HepG2 (cell line): ENCODE measurements around the gene SEMA7A. TPM values are rescaled to one million over a fixed set of nuclear protein-coding genes. Genes with fewer than 3 reads are reported as not detected.

Experiments
- EHMT2 ChIP-seq: fragments of 200-600 bp; sonication (generic); IDR thresholded peaks from 2 replicates; pipeline ENCODE4 v1.7.0; 2017; ENCODE audit warnings: antibody characterized with exemption, low read depth, low read length, borderline replicate concordance
- HNF4A ChIP-seq: sonication (generic); formaldehyde crosslinking; IDR thresholded peaks from 2 replicates; pipeline ENCODE4 v1.4.0; 2020; ENCODE audit warnings: missing genetic modification reagents
- JUNB ChIP-seq: sonication (generic); formaldehyde crosslinking; IDR thresholded peaks from 2 replicates; pipeline ENCODE4 v1.8.0; 2022; ENCODE audit warnings: missing genetic modification reagents, mild to moderate bottlenecking, borderline replicate concordance
- MAFF ChIP-seq: IDR thresholded peaks from 2 replicates; pipeline ENCODE4 v1.6.1; 2011; ENCODE audit warnings: low read depth, low read length, improper control_type of control experiment
- NFE2L2 ChIP-seq: fragments of 150-350 bp; IDR thresholded peaks from 2 replicates; pipeline ENCODE4 v1.6.1; 2014; ENCODE audit warnings: low read length
- NONO ChIP-seq, 2 experiments: fragments of 450-650 bp in 1 of 2; sonication (generic) in 1 of 2; formaldehyde crosslinking in 1 of 2; IDR thresholded peaks in 1 of 2; conservative IDR thresholded peaks in 1 of 2; 2 replicates each; pipeline versions ENCODE4 v1.6.1 to v1.8.0; 2017 to 2022; ENCODE audit warnings: mild to moderate bottlenecking in 1 of 2, missing genetic modification reagents in 1 of 2, moderate library complexity in 1 of 2
- PATZ1 ChIP-seq: sonication (generic); formaldehyde crosslinking; IDR thresholded peaks from 2 replicates; pipeline ENCODE4 v1.4.0; 2020; ENCODE audit warnings: missing genetic modification reagents
- SETDB1 ChIP-seq: sonication (generic); formaldehyde crosslinking; IDR thresholded peaks from 2 replicates; pipeline ENCODE4 v1.5.1; 2020; ENCODE audit warnings: missing genetic modification reagents, mild to moderate bottlenecking, borderline replicate concordance
- SIN3B ChIP-seq: fragments of 150-350 bp; IDR thresholded peaks from 2 replicates; pipeline ENCODE4 v1.6.1; 2014; ENCODE audit warnings: low read length
- TFDP1 ChIP-seq: IDR thresholded peaks from 2 replicates; pipeline ENCODE4 v1.6.1; 2016; ENCODE audit warnings: missing compliant biosample characterization, missing genetic modification reagents, borderline replicate concordance
- TFDP2 ChIP-seq: sonication (generic); formaldehyde crosslinking; IDR thresholded peaks from 2 replicates; pipeline ENCODE4 v1.4.0; 2020; ENCODE audit warnings: missing genetic modification reagents
- ZFP36 ChIP-seq: fragments of 150-350 bp; IDR thresholded peaks from 2 replicates; pipeline ENCODE4 v1.6.1; 2018; ENCODE audit warnings: borderline replicate concordance, low read length, low read depth; ENCODE audit not compliant: partially characterized antibody
- ZNF136 ChIP-seq: sonication (generic); formaldehyde crosslinking; IDR thresholded peaks from 2 replicates; pipeline ENCODE4 v1.8.1; 2022; ENCODE audit warnings: low read depth, mild to moderate bottlenecking, moderate library complexity, missing genetic modification reagents
- ZNF224 ChIP-seq: sonication (generic); formaldehyde crosslinking; IDR thresholded peaks from 2 replicates; pipeline ENCODE4 v1.5.0; 2020; ENCODE audit warnings: mild to moderate bottlenecking, missing genetic modification reagents
- ZNF317 ChIP-seq: sonication (generic); formaldehyde crosslinking; IDR thresholded peaks from 2 replicates; pipeline ENCODE4 v1.5.0; 2020; ENCODE audit warnings: mild to moderate bottlenecking, missing genetic modification reagents
- ZNF569 ChIP-seq: sonication (generic); formaldehyde crosslinking; IDR thresholded peaks from 2 replicates; pipeline ENCODE4 v1.5.0; 2020; ENCODE audit warnings: mild to moderate bottlenecking, missing genetic modification reagents, moderate library complexity, borderline replicate concordance
- ZNF646 ChIP-seq: sonication (generic); formaldehyde crosslinking; IDR thresholded peaks from 2 replicates; pipeline ENCODE4 v1.9.0; 2021; ENCODE audit warnings: mild to moderate bottlenecking, missing genetic modification reagents
- polyA plus RNA-seq, 8 experiments: library from polyadenylated mRNA; depleted of rRNA in 3 of 8; stranded (reverse) in 7 of 8; unstranded in 1 of 8; fragments of >200 nt; fragmentation: Illumina TruSeq in 4 of 8; extraction: Trizol in 4 of 8; gene quantifications; 2 replicates each; pipeline versions ENCODE4 v1.2.1 to v1.2.3, GENCODE V29; 2011 to 2016; ENCODE audit warnings: low read depth in 4 of 8, missing spikeins in 1 of 8, mixed read lengths in 1 of 8; ENCODE audit not compliant: insufficient read depth in 1 of 8
- total RNA-seq, 5 experiments: library from RNA; depleted of rRNA; stranded (reverse); fragments of >200 nt; fragmentation: Illumina TruSeq; extraction: Trizol; gene quantifications; 2 replicates each; pipeline ENCODE4 v1.2.3, GENCODE V29; 2016; ENCODE audit warnings: low read depth in 1 of 5

The SEMA7A gene
- total and polyA plus RNA-seq, 2 of the 13 experiments (the other 11 are each of a cell fraction or from before 2014, with no cell fraction given): 9.0 to 15.8 TPM

GRCh38 chr15:74373731-74374647, 59.8 kb downstream of the SEMA7A start (continued):
- no peak for TF ChIP-seq ZNF224 (CRISPR knock-in tag)
- no peak for TF ChIP-seq EHMT2
- no peak for TF ChIP-seq ZNF569 (CRISPR knock-in tag)
- TF ChIP-seq ZNF317 (CRISPR knock-in tag): no peak
- TF ChIP-seq SETDB1 (CRISPR knock-in tag): no peak
- no peak for TF ChIP-seq HNF4A (CRISPR knock-in tag)
- TF ChIP-seq ZNF646 (CRISPR knock-in tag): no peak
- TF ChIP-seq JUNB: no peak
- 0 out of 2 replicates have a peak, but pooled peaks have one; percentile 30 for TF ChIP-seq ZNF136 (CRISPR knock-in tag)
- peak; percentile 67 for TF ChIP-seq TFDP2 (CRISPR knock-in tag)
- no peak for TF ChIP-seq SIN3B
- peak; percentile 78; the same call in 1 of the 2 replicates for TF ChIP-seq TFDP1 (CRISPR knock-in tag)
- no peak for TF ChIP-seq MAFF
- no peak for TF ChIP-seq NONO (IDR thresholded peaks at IDR 0.05)
- peak; percentile 57 for TF ChIP-seq NONO (CRISPR knock-in tag; conservative IDR thresholded peaks at IDR 0.05)
- TF ChIP-seq PATZ1 (CRISPR knock-in tag): peak; percentile 32; the same call in 1 of the 2 replicates
- no peak for TF ChIP-seq ZFP36
- no peak for TF ChIP-seq NFE2L2
